GM18870 (cell line): ENCODE measurements around the gene BUB3.

ENCODE experiments used
- ATAC-seq: cut with Tn5 transposase; IDR thresholded peaks from one replicate; pipeline ENCODE4 v1.9.1; 2021; ENCODE audit warnings: moderate library complexity; ENCODE audit not compliant: unreplicated experiment

Gene BUB3

DNA sequence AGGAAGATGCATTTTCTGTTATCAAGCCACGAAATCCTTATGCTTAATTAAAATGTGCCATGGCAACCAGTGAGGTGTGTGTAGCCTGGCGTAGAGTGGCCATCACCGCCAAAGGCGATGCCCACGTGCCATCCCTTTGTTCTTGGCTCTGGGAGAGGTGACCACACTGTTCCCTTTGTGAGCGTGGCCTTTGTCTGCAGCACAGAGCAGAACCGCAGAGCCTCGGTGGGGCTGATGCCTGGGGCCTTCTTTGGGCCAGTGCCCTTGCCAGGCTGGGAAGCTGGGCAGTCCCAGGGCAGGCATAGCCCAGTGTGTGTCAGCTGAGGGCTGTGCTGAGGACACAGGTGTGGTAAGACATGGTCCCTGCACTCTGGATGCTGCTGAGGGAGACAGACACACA, 48.3 kb downstream of the BUB3 start:
- no peak for ATAC-seq

DNA sequence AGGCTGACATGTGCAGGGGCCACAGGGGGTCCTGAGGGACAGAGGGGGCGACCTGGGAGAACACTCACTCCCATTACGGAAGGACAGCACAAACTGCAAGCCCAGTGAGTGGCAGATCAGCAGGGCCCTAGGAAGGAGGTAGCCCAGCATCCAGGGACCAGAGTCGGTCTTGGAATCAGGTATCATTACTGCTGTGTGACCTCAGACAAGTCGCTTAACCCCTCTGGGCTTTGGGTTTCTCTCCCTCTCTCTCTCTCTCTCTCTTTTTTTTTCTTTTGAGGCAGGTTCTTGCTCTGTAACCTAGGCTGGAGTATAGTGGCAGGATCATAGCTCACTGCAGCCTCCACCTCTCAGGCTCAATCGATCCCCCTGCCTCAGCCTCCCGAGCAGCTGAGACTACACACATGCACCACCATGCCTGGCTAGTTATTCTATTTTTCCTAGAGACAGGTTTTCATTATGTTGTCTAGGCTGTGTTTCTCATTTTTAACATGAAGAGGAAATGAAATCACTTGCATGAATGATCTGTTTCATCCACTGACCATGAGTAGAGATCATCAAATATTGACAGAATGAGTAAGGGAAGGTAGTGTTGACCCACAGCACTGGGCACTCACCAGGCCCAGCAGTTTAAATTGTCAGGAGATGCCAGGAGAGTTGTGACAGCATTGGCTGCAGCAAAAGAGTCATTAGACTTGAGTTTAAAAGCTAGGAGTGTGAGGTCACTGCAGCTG, 49.4 kb downstream of the BUB3 start:
- ATAC-seq = no peak

- ATAC-seq = no peak
These were observed 49.9 kb downstream of the BUB3 start for GRCh38 chr10:123204127-123204461.

- no peak for ATAC-seq
These were observed 50.8 kb downstream of the BUB3 start for GRCh38 chr10:123205041-123205440.

- no peak for ATAC-seq
These were observed 57.9 kb downstream of the BUB3 start for GRCh38 chr10:123212063-123212462.

GRCh38 chr10:123212640-123213039, 58.4 kb downstream of the BUB3 start:
- ATAC-seq = no peak

- ATAC-seq = no peak
These were observed 59.0 kb downstream of the BUB3 start for GRCh38 chr10:123213192-123213591.
